HG03460 (cell line): ENCODE results near the gene GLI3.

ENCODE experiments used
- ATAC-seq: cut with Tn5 transposase; IDR thresholded peaks from one replicate; pipeline ENCODE4 v1.9.1; 2021; ENCODE audit not compliant: unreplicated experiment

Gene GLI3

DNA sequence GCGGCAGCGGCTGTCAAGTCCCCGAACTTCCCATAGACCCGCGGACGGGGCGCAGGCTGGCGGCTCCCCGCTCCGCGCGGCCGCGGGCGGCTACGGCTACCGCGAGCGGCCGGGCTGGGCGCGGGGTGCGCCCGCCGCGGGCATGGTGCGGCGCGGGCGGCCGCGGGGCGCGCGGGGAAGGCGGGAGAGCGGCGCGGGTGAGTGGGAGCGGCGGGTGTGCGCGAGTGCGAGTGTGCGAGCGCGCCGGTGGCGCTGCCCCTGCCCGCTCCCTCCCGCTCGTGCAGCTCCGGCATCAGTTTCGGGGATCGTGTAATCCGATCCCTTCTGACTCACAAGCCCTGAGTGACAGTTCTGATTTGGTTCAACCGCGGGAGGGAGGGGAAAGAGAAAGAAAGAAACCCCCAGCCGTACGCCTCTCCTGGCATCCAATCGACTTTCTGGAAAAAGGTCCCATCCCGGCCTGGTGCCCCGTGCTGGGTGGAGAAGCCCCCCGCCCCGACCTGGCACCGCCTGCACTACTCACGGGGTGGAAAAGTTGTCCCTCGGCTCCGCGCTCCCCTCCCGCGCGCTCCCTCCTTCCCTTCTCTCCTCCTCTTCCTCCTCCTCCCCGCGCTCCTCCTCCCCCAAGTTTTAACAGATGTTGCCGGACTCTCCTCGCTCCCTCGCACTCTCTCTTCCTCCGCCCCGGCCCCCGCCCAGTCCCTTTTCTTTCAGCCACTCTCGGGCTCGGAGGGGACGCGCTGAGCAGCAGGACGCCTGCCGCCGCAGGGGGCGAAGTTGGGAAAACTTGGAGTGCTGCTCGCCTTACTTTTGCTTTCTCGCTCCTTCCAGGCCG lies at the start of gene GLI3:
TSS of gene GLI3 (minus strand) at position 234 of the 835 bp plus-strand sequence. CDS start 13,956 bp downstream, outside the sequence.
- no peak for ATAC-seq

DNA sequence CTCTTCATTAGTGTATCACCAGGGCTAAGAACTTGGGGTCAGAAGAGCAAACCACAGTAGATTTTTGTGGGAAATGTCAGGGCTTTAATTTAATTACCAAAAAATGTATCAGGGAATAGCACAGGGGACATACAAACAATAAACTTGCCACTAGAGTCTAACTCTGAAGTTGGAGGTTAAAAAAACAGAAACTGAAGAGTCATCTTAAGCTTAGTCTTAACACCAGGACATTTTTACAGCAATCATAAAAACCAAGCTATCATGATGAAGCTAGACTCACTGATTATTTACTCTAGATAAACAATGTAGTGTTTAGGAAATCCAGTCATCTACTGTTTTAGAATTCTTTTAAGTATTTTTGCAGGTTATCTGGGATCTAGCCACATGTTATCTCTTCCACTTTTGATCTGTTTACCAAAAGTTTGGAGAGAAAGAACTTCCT lies 48.4 kb upstream of the GLI3 start:
- ATAC-seq = no peak

DNA sequence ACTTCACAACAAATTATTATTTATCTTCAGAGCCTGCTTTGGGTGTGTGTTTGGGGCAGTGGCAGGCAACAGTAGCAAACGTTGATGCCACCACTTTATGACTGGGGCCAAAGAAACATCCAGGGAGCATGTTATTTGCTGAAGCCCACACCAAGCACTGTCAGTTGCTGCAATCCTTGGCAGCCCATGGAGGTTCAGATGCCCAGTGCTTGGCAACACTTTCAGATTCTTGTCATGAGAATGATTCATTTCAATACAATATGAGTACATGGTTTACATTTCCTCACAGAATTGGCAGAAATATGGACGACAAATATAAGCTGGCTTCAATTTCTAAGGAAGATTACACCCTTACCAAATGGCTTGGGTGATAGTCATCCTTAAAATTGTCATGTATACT lies 46.5 kb upstream of the GLI3 start:
- no peak for ATAC-seq

DNA sequence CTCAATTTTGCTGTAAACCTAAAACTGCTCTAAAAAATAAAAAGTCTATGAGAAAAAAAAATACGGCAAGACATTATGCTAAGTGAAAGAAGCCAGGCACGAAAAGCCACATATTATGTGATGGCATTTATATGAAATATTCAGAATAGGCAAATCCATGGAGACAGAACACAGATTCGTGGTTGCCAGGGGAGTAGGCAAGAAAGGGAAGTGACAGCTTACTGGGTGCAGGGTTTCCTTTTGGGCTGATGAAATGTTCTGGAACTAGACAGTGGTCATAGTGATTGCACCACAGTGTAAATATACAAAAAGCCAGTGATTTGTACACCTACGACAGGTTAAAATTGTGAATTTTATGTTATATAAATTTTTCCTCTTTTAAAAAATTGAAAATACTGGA lies 41.3 kb upstream of the GLI3 start:
- no peak for ATAC-seq

- no peak for ATAC-seq
Measured at GRCh38 chr7:42274053-42274452, 37.0 kb upstream of the GLI3 start.

- ATAC-seq = no peak
Measured at GRCh38 chr7:42272793-42273665, 36.0 kb upstream of the GLI3 start.

- ATAC-seq = no peak
Measured at GRCh38 chr7:42269161-42269560, 32.2 kb upstream of the GLI3 start.

DNA sequence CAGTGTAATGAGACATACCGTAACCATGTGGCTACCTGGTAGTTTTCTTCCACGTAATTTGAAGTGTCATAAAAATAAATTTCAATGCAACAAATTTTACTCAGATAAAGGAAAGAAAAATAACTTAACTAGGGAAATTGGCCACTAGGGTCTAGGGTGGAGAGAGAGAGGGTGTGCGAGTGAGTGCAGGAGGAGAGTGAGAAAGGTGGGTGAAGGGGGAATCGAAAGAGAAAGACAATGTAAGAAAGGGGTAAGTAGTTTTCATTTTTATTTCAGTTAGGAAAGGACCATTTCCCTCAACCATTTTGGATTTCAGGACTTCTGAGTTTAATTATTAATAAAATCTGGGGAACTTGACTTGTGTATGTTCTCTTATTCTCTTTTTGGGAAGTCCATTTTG lies 27.7 kb upstream of the GLI3 start:
- no peak for ATAC-seq

- no peak for ATAC-seq
Measured at GRCh38 chr7:42263971-42264370, 27.0 kb upstream of the GLI3 start.

GRCh38 chr7:42262964-42263363 lies 26.0 kb upstream of the GLI3 start:
- no peak for ATAC-seq

- no peak for ATAC-seq
Measured at GRCh38 chr7:42254217-42254616, 17.2 kb upstream of the GLI3 start.

DNA sequence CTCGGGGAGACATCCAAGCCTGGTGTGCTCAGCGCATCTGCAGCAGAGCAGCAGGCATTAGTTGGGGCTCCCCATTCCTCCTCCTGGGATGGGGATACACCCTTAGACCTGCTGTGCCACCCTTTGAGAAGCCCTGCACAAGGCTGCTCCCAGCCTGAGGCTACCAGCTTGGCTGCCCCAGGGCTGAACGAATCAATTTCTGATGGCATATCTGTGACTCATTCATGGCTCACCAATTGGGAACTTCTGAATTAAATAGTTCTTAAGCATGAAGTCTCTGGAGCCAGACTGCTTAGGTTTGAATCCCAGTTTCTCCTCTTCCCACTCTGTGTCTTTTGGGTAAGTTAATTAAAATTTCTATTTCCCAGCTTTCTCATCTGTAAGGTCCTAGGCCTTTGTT lies 16.3 kb upstream of the GLI3 start:
- ATAC-seq = no peak

DNA sequence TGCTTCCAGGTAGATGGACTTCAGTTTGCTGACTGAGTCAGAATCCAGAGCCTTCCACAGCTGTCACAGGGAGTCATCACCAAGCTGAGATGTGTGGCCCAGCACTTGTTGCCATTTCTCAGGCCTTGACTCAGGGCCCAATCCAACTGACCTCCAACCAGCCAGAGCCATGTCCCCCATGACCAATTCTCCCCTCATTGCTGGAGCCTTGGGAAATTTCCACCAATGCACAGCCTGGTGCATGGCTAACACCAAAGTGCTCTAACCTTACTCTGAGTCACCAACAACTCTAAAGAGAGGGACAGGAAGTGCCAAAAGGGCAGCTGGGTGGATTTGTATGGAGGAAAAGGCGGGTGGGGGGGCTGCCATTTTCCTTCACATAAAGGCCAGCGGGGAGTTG lies 13.4 kb upstream of the GLI3 start:
- no peak for ATAC-seq

DNA sequence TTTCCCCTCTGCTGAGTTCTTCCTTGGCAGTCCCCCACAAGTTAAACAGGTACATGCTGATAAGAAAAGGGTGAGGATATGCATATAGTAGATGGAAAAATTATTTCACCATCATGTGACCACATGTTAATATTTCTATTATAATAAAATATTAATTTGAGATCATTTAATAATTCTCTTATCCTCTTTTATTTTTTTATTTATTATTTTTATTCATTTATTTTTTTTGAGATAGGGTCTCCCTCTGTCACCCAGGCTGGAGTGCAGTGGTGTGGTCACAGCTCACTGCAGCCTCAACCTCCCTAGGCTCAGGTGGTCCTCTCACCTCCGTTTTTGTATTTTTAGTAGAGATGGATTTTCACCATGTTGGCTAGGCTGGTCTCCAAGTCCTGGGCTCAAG lies 11.6 kb upstream of the GLI3 start:
- ATAC-seq = no peak

DNA sequence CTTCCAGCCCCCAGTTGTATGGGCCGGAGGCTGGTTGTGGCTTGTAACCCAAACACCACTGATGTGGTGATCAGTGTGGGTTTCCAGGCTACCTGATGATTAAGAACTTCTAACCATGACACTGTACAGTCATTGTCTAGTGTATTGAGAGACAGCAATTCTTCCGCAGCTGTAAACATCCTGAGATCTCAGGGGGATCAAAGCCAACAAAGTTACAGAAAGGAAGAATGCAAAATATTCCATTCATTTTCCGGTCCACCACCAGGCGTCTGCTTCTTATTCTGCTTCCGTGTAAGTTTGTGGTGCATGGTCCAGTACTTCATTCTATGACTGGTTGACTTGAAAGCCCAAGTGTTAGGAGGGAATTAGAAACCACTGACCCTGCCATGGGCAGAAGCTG lies 10.3 kb upstream of the GLI3 start:
- ATAC-seq = no peak

DNA sequence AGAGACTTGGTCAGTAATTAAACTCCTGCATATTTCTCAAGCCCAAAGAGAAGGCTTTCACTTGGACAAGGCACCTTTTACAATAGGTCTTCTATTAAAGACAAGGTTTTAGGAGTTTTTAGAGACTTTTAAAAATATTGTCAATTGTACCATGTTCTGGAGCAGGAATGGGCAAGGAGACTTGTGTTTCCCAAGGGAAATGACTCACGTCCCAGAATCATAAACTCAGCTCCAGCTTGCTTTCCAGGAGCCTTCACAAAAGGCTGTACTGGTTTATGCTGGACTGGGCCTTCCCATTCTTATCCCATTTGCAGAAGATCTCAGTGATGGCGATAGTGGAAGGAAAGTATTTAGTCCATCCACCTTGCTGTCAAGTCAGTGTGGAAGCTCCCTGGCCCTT lies 7.8 kb upstream of the GLI3 start:
- ATAC-seq = no peak

DNA sequence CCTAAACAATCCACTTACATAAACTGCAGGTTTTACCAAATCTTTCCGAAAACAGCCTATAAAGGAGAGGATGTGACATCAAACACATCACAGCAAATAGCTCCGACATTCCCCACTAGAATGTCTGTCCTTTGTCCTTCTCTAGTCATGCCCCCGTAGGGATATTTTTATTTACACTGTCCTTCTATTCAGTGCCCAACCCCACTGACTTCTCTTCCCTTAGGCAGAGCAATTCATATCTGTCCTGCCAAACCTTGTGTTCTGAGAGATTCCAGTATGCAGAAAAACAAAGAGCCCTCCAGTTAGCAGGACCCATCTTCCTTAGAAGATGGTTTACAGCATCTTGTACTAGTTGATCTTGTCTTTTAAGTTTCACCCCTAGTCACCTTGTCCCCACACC lies 5.4 kb upstream of the GLI3 start:
- ATAC-seq = no peak

DNA sequence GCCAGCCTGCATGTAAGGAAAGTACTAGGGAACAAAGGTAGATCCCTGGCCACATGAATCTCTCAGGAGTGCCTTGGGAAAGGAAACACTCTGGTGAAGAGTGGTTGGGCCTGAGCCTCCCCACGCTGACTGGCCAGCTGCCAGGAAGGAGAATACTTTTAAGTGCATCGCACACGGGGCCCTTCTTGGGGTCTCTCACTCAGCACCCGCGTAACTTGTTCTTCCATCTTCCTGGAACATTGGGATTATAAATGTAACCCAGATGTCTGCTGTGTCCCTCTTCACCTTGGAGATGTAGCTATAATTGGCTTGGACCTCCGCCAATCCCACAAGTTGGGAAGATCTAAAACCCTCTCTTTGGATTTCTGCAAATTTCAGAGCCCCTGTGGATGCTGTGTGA lies 4.4 kb upstream of the GLI3 start:
- ATAC-seq = no peak

DNA sequence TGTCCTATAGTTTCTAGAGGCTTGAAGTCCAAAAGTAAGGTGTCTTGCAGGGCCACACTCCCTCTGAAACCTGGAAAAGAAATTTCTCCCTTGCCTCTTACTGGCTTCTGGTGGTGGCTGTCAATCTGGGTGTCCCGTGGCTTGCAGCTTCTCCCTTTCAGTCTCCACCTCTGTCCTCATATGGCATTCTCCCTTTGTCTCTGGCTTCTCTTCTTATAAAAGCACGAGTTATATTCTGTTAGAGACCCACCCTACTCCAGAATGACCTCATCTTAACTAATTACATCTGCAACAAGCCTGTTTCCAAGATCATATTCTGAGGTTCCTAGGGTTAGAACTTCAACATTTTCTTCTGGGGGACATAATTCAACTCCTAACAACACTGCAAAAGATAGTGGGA lies 3.4 kb upstream of the GLI3 start:
- no peak for ATAC-seq

GRCh38 chr7:42238709-42239366 lies 1.8 kb upstream of the GLI3 start:
- ATAC-seq = no peak

GRCh38 chr7:42237811-42238541 lies 967 bp upstream of the GLI3 start:
- ATAC-seq = no peak
